H4 (cell line): ENCODE results near the gene TNK1. TPM values are rescaled to one million over a fixed set of nuclear protein-coding genes. Genes with fewer than 3 reads are reported as not detected.

Source experiments
- DNase-seq: peaks from one replicate; pipeline ENCODE4 v3.0.0-alpha.2; 2015; ENCODE audit warnings: low spot score
- total RNA-seq: library from RNA; depleted of rRNA; stranded (reverse); fragments of >200 nt; shearing (Covaris generic); gene quantifications from 2 replicates; pipeline ENCODE4 v1.2.3, GENCODE V29; 2014

TNK1 gene
- total RNA-seq, 1 experiment from 2014 or later = not detected

- DNase-seq = no peak
Measured at GRCh38 chr17:7391307-7391706, 10.4 kb downstream of the TNK1 start.

DNA sequence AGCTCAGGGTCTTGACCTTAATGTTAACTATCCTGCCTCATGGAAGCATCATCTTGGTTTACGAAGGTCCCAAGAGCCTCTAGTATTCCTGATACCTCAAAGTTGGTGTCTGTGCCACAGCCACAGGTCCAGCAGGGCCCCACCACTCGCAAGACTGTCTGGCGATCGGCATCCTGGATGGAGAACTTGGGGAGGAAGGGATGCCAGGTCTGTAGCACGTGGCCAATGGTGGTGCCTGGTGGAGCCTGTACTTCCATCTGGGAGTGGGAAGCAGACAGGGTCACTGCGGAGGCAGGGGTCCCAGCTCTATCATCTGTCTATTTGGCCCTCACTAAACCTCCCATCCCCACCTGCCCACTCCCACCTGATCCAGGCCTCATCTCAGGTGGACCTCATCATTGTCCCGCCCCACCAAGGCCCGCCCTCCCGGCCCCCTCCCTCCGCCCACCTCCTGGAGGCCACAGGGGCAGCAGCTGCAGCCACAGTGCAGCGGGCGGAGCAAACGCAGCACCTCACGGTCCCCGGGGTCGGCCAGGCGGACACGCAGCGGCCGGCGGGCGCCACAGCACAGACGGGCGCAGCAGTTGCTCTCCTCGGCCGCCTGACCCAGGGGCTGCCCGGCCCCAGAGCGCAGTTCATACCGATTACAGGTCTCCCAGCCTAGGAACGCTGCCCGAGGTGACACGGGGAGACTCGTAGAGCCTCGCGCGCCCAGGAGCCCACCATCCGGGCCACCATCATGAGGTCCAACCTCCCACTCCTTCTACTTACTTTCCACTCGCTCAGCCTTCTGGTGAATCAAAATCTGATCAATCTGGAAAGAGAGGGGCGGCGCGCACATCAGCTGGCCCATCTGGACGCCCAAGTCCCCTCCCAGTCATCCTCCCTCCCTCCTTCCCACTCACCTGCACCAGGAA lies 12.1 kb downstream of the TNK1 start:
- DNase-seq = no peak

GRCh38 chr17:7393613-7394451 lies 12.9 kb downstream of the TNK1 start:
- no peak for DNase-seq

GRCh38 chr17:7394452-7395191 lies 13.7 kb downstream of the TNK1 start, which contains the start of gene PLSCR3:
PLSCR3 (minus strand) TSS chr17:7394525; CDS start chr17:7394110, 415 bp downstream.
- DNase-seq = peak; percentile 59

DNA sequence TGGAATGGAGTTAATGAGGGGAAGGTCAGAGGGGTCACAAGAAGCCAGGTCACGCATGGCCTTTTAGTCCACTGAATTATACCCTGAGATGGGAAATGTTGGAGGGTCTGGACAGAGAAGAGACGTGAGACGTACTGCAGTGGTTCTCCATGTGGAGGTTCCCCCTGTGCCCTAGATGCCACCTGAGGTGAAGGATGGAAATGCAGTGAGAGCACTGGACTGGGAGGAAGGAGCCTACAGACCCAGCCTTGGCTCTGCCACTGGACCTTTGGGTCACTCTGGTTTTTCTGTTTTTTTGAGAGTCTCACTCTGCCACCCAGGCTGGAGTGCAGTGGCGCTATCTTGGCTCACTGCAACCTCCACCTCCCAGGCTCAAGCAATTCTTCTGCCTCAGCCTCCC lies 15.3 kb downstream of the TNK1 start:
- DNase-seq = no peak

- no peak for DNase-seq
Measured at GRCh38 chr17:7398612-7399011, 17.7 kb downstream of the TNK1 start.

GRCh38 chr17:7403043-7403726 lies 22.3 kb downstream of the TNK1 start:
- no peak for DNase-seq

DNA sequence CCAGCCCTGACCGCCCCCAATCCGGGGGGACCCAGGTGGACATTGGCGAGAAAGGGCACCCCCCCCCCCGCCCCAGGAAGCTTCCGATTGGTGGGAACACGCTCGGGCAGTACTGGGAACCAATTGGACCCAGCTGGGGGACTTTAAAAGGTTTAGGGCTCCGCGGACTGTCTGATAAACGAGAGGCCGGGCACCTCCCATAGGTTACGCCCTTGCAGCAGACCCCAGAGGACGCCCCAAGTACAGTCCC lies 22.8 kb downstream of the TNK1 start:
- no peak for DNase-seq

- DNase-seq = peak; percentile 96
Measured at GRCh38 chr17:7403977-7404736, 23.3 kb downstream of the TNK1 start, which contains the start of gene TMEM256. TMEM256 (minus strand) TSS chr17:7404097; CDS start chr17:7404084, 13 bp downstream.

- DNase-seq = no peak
Measured at GRCh38 chr17:7404737-7405349, 24.0 kb downstream of the TNK1 start.

DNA sequence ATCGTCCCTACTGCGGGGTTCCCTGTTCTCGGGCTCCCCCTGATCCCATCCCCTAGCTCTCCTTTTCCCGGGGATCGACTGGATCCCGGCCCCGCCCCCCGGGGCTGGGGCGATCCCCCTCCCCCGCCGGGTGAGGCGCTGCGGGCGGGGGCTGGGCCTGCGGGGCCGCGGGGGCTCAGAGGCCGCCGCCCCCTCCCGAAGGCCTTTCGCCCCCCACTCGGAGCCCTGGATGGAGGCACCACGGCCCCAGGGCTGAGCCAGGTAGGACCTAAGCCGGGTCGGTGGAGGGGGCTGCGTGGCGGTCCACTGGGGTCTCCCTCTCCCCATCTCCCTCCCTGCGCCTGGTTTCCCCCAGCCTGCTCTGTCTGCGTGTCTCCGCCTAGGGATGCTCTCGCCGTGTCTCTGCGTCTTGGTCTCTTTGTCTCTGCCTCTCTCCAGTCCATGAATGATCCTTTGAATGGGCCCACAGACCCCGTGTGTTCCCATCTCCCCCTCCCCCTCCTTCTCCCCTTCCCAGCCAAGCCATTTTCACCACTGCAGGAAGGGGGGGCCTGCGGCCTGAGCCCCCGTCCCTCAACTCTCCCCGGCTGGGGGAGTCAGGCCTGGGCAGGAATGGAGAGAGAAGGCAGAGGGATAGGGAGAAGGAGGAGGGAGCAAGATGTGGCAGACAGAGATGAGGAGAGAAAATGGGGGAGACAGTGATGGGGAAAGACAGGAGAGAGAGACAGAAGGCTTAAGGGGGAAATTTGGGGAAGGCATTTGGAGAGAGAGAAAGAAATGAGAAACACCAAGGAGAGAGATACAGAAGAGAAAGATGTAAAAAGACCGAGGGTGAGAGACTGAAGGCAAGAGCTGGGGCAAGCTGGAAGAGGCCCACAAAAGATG lies 24.7 kb downstream of the TNK1 start:
- DNase-seq = no peak

GRCh38 chr17:7406235-7406825 lies 25.4 kb downstream of the TNK1 start:
- no peak for DNase-seq

DNA sequence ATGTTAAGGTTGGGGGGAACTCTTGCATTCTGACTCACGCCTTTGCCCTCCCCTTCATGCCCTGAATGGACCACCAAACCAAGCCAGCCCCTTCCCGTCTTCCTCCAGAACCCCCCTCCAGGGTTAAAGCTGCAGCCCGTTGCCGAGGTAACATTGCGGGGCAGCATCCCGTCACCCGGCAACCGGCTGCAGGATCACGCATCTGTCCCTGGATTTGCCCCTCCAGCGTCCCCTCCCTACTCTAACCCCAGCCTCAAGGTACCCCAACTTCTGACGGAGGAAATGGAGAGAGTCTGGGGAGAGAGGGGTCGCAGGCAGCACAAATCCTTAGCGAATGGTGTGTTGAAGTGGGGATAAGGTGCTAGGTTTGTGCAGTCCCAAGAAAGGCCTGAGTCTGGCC lies 26.2 kb downstream of the TNK1 start:
- no peak for DNase-seq

DNA sequence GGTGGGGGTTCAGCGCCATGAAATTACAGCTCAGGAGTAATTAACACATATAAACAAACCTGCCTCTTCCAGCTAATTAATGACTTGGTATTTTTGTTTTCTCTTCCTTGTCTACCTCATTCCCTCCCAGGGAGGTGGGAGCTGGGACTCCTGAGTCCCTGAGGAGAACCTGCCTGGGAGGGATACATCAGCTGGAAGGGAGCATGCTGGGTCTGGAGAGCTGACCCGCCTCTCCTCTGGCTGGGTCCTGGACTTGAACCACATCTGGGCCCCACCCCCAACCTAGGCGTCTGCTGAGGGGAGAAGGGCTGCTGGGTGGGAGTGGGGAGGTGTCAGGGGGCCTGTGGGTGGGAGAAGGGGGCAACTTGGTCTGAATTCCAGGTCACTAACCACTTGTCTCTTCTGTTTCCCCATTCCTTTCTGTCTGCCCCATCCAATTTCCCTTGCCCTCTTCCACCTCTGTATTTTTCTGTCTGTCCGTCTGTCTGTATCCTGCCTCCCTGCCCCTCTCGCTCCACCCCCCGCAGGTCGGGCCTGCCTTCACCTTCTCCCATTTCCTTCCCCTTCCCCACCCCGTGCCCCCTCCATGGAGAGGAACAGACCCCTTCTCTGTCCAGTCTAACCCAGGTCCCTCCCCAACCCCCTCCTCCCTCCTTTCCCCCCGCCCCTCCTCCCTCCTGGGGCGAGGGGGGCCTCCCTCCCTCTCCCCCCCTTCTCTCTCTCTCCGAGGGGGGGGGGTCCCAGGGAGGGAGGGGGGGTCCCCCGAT lies 26.8 kb downstream of the TNK1 start, which contains the start of gene NLGN2:
TSS of gene NLGN2 (plus strand) at position 361 of the 767 bp plus-strand sequence. CDS start 411 bp downstream, outside the sequence.
- DNase-seq = no peak

DNA sequence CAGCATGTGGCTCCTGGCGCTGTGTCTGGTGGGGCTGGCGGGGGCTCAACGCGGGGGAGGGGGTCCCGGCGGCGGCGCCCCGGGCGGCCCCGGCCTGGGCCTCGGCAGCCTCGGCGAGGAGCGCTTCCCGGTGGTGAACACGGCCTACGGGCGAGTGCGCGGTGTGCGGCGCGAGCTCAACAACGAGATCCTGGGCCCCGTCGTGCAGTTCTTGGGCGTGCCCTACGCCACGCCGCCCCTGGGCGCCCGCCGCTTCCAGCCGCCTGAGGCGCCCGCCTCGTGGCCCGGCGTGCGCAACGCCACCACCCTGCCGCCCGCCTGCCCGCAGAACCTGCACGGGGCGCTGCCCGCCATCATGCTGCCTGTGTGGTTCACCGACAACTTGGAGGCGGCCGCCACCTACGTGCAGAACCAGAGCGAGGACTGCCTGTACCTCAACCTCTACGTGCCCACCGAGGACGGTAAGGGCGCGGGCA lies 27.4 kb downstream of the TNK1 start:
- DNase-seq = no peak

GRCh38 chr17:7408863-7409262 lies 28.0 kb downstream of the TNK1 start:
- no peak for DNase-seq

- no peak for DNase-seq
Measured at GRCh38 chr17:7409716-7410115, 28.8 kb downstream of the TNK1 start.
